Measurements from ENCODE around the gene LTB4R.

DNA sequence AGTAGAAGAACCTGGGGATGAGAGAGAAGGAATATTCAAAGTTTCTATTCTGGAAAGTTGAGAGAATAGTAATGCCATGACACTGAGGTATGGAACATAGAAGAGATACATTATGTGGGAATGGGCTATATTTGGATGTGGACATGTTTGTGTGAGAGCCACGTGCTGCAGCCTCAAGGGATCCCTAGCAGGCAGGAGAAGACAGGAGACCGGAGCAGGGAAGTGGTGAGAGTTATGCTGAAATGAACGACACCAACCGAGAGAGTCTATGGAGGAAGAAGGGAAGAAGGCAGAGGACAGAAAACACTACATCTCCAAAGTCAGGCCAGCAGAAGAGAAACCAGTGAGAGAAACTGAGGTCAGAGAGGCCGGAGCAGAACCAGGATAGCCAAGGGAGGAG lies 38.4 kb downstream of the LTB4R start:
- TF ChIP-seq, protein P1, sequence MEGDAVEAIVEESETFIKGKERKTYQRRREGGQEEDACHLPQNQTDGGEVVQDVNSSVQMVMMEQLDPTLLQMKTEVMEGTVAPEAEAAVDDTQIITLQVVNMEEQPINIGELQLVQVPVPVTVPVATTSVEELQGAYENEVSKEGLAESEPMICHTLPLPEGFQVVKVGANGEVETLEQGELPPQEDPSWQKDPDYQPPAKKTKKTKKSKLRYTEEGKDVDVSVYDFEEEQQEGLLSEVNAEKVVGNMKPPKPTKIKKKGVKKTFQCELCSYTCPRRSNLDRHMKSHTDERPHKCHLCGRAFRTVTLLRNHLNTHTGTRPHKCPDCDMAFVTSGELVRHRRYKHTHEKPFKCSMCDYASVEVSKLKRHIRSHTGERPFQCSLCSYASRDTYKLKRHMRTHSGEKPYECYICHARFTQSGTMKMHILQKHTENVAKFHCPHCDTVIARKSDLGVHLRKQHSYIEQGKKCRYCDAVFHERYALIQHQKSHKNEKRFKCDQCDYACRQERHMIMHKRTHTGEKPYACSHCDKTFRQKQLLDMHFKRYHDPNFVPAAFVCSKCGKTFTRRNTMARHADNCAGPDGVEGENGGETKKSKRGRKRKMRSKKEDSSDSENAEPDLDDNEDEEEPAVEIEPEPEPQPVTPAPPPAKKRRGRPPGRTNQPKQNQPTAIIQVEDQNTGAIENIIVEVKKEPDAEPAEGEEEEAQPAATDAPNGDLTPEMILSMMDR (conservative IDR thresholded peaks at IDR 0.05): no peak
- no peak for TF ChIP-seq EZH2 (IDR thresholded peaks at IDR 0.05; ENCODE audit: low read depth)

All from PC-9 (cell line).